ENCODE results near the gene ABHD2.

DNA sequence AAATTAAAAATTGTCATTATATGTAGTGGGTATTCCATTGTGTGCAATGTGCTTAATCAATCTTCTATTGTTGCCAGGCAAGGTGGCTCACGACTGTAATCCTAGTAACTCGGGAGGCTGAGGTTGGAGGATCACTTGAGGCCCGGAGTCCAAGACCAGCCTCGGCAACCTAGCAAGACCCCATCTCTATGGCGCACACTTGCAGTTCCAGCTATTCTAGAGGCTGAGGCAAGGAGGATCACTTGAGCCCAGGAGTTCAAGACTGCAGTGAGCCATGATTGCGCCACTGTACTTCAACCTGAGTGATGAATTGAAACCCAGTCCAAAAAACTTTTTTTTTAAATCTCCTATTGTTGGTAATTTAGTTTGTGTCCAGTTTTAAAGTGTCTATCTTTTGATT lies 33.4 kb upstream of the ABHD2 start:
- TF ChIP-seq CTCF (IDR thresholded peaks at IDR 0.05; ENCODE audit: borderline replicate concordance, extremely low read depth, low read length, poor library complexity, severe bottlenecking), result no peak
- TF ChIP-seq EZH2 (IDR thresholded peaks at IDR 0.05; ENCODE audit: borderline replicate concordance, low read depth, low read length, severe bottlenecking), result no peak

Measured in DND-41 (cell line).